Measurements from ENCODE around the gene TMEM40.
"Not testable (repeated sequence)": the region's sequence is repeated elsewhere in the genome, so short reads cannot be mapped to it uniquely, and the experiment has no call there.

The TMEM40 gene

DNA sequence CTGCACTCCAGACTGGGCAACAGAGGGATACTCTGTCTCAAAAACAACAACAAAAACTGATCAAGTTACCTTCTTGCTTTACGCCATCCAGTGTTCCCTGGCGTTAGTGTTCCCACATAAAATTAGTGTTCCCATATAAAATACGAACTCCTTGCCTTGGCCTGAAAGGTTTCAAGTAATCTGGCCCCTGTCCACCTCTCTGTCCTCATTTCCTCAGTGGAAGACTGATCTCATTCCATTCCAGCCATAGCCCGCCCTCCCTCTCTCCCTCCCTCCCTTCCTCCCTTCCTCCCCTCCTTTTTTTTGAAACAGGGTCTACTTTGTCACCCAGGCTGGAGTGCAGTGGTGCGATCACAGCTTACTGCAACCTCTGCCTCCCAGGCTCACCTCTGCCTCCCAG is 34.6 kb upstream of the TMEM40 start:
- H3K27ac ChIP-seq (ENCODE audit: low read depth, low read length) = no peak overlapping the region
- H3K36me3 ChIP-seq (ENCODE audit: control insufficient read depth, insufficient read depth, low read length) = no peaks in the 10 kb centered on the region
- no peak overlapping the region for H3K4me3 ChIP-seq (ENCODE audit: low read length)
- H3K27me3 ChIP-seq (ENCODE audit: control insufficient read depth, insufficient read depth, low read length) = no peaks in the 10 kb centered on the region
- peaks cover 6% of the 10 kb centered on the region for H3K4me1 ChIP-seq (ENCODE audit: control insufficient read depth, insufficient read depth, low read length)
- H3K9ac ChIP-seq (ENCODE audit: low read length) = no peak overlapping the region

- Histone ChIP-seq H3K36me3 (ENCODE audit: control insufficient read depth, insufficient read depth, low read length) (no peaks in the 10 kb centered on the region), H3K27ac (ENCODE audit: low read depth, low read length) (no peak overlapping the region), H3K9ac (ENCODE audit: low read length) (no peak overlapping the region), H3K27me3 (ENCODE audit: control insufficient read depth, insufficient read depth, low read length) (no peaks in the 10 kb centered on the region), H3K4me1 (ENCODE audit: control insufficient read depth, insufficient read depth, low read length) (peaks cover 4% of the 10 kb centered on the region), H3K4me3 (ENCODE audit: low read length) (no peak overlapping the region)
Observed at GRCh38 chr3:12791430-12791829, 32.4 kb upstream of the TMEM40 start.

DNA sequence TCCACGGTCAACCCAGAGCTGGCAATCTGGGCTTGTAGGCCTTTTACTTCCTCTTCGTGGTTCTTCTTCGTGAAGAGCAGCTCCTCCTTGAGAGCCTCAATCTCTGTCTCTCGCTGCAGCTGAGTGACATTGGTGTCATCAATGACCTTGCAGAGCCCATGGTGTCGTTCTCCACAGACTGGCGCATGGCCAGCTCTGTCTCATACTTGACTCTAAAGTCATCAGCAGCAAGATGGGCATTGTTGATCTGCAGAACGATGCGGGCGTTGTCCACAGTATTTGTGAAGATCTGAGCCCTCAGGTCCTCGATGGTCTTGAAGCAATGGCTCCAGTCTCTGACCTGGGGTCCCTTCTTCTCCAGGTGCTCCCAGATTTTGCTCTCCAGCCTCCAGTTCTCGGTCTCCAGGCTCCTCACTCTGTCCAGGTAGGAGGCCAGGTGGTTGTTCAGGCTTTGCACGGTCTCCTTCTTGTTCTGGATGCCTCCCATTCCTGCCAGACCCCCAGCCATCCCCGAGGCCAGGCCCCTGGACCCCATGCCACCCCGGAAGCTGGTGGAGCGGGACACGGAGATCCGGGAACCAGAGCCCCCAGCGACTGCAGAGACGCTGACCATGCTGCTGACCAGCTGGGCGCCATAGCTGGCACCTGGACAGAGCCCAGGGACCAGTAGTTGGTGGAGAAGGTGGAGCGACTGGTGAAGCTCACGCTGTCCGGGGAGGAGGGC is 29.1 kb upstream of the TMEM40 start:
- H3K36me3 ChIP-seq (ENCODE audit: control insufficient read depth, insufficient read depth, low read length); H3K4me3 ChIP-seq (ENCODE audit: low read length); H3K4me1 ChIP-seq (ENCODE audit: control insufficient read depth, insufficient read depth, low read length); H3K27me3 ChIP-seq (ENCODE audit: control insufficient read depth, insufficient read depth, low read length); H3K27ac ChIP-seq (ENCODE audit: low read depth, low read length); H3K9ac ChIP-seq (ENCODE audit: low read length): not testable (repeated sequence)

DNA sequence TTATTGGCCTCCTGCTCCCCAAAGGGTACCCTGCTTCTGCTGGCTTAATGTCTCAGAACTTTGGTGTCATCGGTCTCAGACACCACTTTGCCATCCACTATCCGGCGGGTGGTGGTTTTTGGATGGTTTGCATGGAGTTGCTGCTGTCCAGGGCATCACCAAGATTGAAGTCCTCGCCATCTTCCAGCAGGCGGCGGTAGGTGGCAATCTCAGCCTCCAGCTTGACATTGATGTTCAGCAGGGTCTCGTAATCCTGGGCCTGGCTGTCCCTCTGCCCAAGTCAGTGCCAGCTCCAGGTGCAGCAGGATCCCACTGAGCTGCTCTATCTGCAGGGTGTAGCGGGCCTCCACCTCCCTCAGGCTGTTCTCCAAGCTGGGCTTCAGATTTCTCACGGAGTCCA is 28.3 kb upstream of the TMEM40 start:
- H3K36me3 ChIP-seq (ENCODE audit: control insufficient read depth, insufficient read depth, low read length); H3K27ac ChIP-seq (ENCODE audit: low read depth, low read length); H3K27me3 ChIP-seq (ENCODE audit: control insufficient read depth, insufficient read depth, low read length); H3K4me3 ChIP-seq (ENCODE audit: low read length); H3K9ac ChIP-seq (ENCODE audit: low read length); H3K4me1 ChIP-seq (ENCODE audit: control insufficient read depth, insufficient read depth, low read length): not testable (repeated sequence)

GRCh38 chr3:12785096-12785495 is 26.0 kb upstream of the TMEM40 start:
- Histone ChIP-seq H3K27me3 (ENCODE audit: control insufficient read depth, insufficient read depth, low read length) (no peaks in the 10 kb centered on the region), H3K4me1 (ENCODE audit: control insufficient read depth, insufficient read depth, low read length) (no peaks in the 10 kb centered on the region), H3K36me3 (ENCODE audit: control insufficient read depth, insufficient read depth, low read length) (no peaks in the 10 kb centered on the region), H3K9ac (ENCODE audit: low read length) (no peak overlapping the region), H3K27ac (ENCODE audit: low read depth, low read length) (no peak overlapping the region), H3K4me3 (ENCODE audit: low read length) (no peak overlapping the region)

- no peak overlapping the region for H3K9ac ChIP-seq (ENCODE audit: low read length)
- H3K27me3 ChIP-seq (ENCODE audit: control insufficient read depth, insufficient read depth, low read length) = peaks cover 2% of the 10 kb centered on the region
- H3K27ac ChIP-seq (ENCODE audit: low read depth, low read length) = no peak overlapping the region
- H3K4me1 ChIP-seq (ENCODE audit: control insufficient read depth, insufficient read depth, low read length) = no peaks in the 10 kb centered on the region
- no peaks in the 10 kb centered on the region for H3K36me3 ChIP-seq (ENCODE audit: control insufficient read depth, insufficient read depth, low read length)
- H3K4me3 ChIP-seq (ENCODE audit: low read length) = no peak overlapping the region
Observed at GRCh38 chr3:12782172-12782815, 23.2 kb upstream of the TMEM40 start.

GRCh38 chr3:12780751-12781150 is 21.7 kb upstream of the TMEM40 start:
- H3K27ac ChIP-seq (ENCODE audit: low read depth, low read length) = no peak overlapping the region
- no peaks in the 10 kb centered on the region for H3K4me1 ChIP-seq (ENCODE audit: control insufficient read depth, insufficient read depth, low read length)
- no peaks in the 10 kb centered on the region for H3K36me3 ChIP-seq (ENCODE audit: control insufficient read depth, insufficient read depth, low read length)
- H3K9ac ChIP-seq (ENCODE audit: low read length) = no peak overlapping the region
- no peak overlapping the region for H3K4me3 ChIP-seq (ENCODE audit: low read length)
- H3K27me3 ChIP-seq (ENCODE audit: control insufficient read depth, insufficient read depth, low read length) = peaks cover 2% of the 10 kb centered on the region

DNA sequence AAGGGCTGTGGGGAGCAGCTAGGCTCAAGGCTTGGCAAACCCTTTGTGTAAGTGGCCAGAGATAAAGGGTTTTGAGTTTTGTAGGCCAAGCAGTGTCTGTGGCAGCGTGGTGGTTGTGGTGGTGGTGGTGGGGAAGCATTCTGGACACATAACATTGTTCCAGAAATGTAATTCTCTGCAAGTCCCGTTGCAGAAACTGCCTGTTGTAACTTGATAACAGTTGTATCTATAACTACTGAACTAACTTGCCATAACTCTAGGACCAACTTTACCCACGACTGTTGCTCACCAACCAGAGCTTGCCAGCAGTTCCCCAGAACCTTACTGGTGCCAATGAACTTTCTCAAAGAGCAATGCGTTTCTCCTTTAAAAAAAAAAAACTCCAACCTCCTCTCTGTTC is 18.1 kb upstream of the TMEM40 start:
- Histone ChIP-seq H3K36me3 (ENCODE audit: control insufficient read depth, insufficient read depth, low read length) (no peaks in the 10 kb centered on the region), H3K27me3 (ENCODE audit: control insufficient read depth, insufficient read depth, low read length) (peaks cover 2% of the 10 kb centered on the region), H3K27ac (ENCODE audit: low read depth, low read length) (no peak overlapping the region), H3K4me3 (ENCODE audit: low read length) (no peak overlapping the region), H3K4me1 (ENCODE audit: control insufficient read depth, insufficient read depth, low read length) (no peaks in the 10 kb centered on the region), H3K9ac (ENCODE audit: low read length) (no peak overlapping the region)

GRCh38 chr3:12775970-12776369 is 16.9 kb upstream of the TMEM40 start:
- not testable (repeated sequence) for H3K4me3 ChIP-seq (ENCODE audit: low read length); H3K9ac ChIP-seq (ENCODE audit: low read length); H3K36me3 ChIP-seq (ENCODE audit: control insufficient read depth, insufficient read depth, low read length); H3K4me1 ChIP-seq (ENCODE audit: control insufficient read depth, insufficient read depth, low read length); H3K27ac ChIP-seq (ENCODE audit: low read depth, low read length); H3K27me3 ChIP-seq (ENCODE audit: control insufficient read depth, insufficient read depth, low read length)

DNA sequence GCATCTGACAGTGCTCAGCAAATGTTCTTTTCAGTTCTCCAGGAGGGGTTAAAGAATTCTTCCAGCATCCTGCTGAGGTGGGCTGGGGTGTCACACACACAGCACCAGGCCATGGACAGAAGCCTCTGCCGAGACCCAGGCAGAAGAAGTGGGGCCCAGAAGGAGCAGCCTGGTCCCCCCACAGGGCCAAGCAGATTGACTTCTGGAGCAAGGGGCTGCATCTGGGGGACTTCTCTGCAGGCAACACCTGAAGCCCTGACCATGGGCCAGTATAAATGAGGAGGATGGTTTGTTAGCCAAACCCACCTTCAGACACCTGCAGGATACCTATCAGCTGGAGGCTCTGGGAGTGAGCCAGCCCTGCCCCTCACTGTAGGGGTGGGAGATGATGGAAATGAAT is 16.2 kb upstream of the TMEM40 start:
- no peak overlapping the region for H3K27ac ChIP-seq (ENCODE audit: low read depth, low read length)
- no peaks in the 10 kb centered on the region for H3K4me1 ChIP-seq (ENCODE audit: control insufficient read depth, insufficient read depth, low read length)
- peaks cover 2% of the 10 kb centered on the region for H3K27me3 ChIP-seq (ENCODE audit: control insufficient read depth, insufficient read depth, low read length)
- H3K9ac ChIP-seq (ENCODE audit: low read length) = no peak overlapping the region
- H3K4me3 ChIP-seq (ENCODE audit: low read length) = no peak overlapping the region
- no peaks in the 10 kb centered on the region for H3K36me3 ChIP-seq (ENCODE audit: control insufficient read depth, insufficient read depth, low read length)

- Histone ChIP-seq H3K4me1 (ENCODE audit: control insufficient read depth, insufficient read depth, low read length) (no peaks in the 10 kb centered on the region), H3K9ac (ENCODE audit: low read length) (no peak overlapping the region), H3K36me3 (ENCODE audit: control insufficient read depth, insufficient read depth, low read length) (no peaks in the 10 kb centered on the region), H3K4me3 (ENCODE audit: low read length) (no peak overlapping the region), H3K27ac (ENCODE audit: low read depth, low read length) (no peak overlapping the region), H3K27me3 (ENCODE audit: control insufficient read depth, insufficient read depth, low read length) (peaks cover 2% of the 10 kb centered on the region)
Observed at GRCh38 chr3:12774619-12775018, 15.6 kb upstream of the TMEM40 start.

DNA sequence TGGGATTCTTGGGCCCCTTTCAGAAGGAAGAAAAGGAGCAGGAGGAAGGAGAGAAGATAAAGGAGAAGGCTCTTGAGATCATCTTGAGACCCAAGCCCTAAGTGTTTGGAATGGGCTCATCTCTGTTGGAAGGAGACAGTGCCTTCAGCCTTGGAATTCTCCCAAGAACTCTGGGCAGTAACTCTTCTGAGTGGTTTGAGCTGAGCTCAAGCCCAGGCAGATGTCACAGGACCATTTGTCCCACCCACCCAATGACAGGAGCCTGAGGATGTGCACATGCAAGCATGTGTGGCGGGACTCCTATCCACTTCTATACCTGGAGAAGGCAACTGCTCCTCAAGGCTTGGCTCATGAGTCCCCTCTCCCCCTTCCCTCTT is 14.6 kb upstream of the TMEM40 start:
- H3K9ac ChIP-seq (ENCODE audit: low read length) = no peak overlapping the region
- H3K4me3 ChIP-seq (ENCODE audit: low read length) = no peak overlapping the region
- peaks cover 2% of the 10 kb centered on the region for H3K27me3 ChIP-seq (ENCODE audit: control insufficient read depth, insufficient read depth, low read length)
- no peaks in the 10 kb centered on the region for H3K4me1 ChIP-seq (ENCODE audit: control insufficient read depth, insufficient read depth, low read length)
- no peak overlapping the region for H3K27ac ChIP-seq (ENCODE audit: low read depth, low read length)
- H3K36me3 ChIP-seq (ENCODE audit: control insufficient read depth, insufficient read depth, low read length) = no peaks in the 10 kb centered on the region

GRCh38 chr3:12773030-12773709 is 14.1 kb upstream of the TMEM40 start:
- H3K36me3 ChIP-seq (ENCODE audit: control insufficient read depth, insufficient read depth, low read length) = no peaks in the 10 kb centered on the region
- no peak overlapping the region for H3K9ac ChIP-seq (ENCODE audit: low read length)
- H3K27me3 ChIP-seq (ENCODE audit: control insufficient read depth, insufficient read depth, low read length) = peaks cover 2% of the 10 kb centered on the region
- no peak overlapping the region for H3K27ac ChIP-seq (ENCODE audit: low read depth, low read length)
- H3K4me3 ChIP-seq (ENCODE audit: low read length) = no peak overlapping the region
- H3K4me1 ChIP-seq (ENCODE audit: control insufficient read depth, insufficient read depth, low read length) = no peaks in the 10 kb centered on the region
